Measurements from ENCODE around the gene RBM14.

RBM14 gene

DNA sequence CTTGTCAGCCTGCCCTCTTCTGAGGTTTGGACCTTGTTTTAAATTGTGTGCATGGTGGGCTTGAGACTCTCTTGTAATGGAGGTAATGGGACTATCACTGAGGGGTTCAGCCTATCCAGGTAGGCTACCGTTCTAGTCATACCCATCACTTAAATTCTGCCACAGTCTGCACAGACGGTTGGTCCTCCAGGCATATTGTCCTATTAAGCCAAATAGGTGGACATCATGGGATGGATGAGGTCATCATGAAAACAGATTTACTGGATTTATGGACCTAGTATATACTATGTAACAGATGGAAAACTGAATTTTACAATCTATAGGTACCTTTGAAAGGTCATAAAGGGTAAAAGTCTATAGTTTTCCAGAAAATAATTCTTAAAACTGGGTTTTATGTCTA lies 12.9 kb downstream of the RBM14 start:
- in situ Hi-C loops (cut with HindIII; ENCODE audit: low sequenced_read_pairs): no loop called here
- H3K4me3 ChIP-seq (ENCODE audit: low read depth, low read length): no peak overlapping the region
- TF ChIP-seq, protein P1, sequence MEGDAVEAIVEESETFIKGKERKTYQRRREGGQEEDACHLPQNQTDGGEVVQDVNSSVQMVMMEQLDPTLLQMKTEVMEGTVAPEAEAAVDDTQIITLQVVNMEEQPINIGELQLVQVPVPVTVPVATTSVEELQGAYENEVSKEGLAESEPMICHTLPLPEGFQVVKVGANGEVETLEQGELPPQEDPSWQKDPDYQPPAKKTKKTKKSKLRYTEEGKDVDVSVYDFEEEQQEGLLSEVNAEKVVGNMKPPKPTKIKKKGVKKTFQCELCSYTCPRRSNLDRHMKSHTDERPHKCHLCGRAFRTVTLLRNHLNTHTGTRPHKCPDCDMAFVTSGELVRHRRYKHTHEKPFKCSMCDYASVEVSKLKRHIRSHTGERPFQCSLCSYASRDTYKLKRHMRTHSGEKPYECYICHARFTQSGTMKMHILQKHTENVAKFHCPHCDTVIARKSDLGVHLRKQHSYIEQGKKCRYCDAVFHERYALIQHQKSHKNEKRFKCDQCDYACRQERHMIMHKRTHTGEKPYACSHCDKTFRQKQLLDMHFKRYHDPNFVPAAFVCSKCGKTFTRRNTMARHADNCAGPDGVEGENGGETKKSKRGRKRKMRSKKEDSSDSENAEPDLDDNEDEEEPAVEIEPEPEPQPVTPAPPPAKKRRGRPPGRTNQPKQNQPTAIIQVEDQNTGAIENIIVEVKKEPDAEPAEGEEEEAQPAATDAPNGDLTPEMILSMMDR (IDR thresholded peaks at IDR 0.05; ENCODE audit: low read depth, low read length, missing control alignments): no peak
- no peak for DNase-seq (ENCODE audit: low read depth)

DNA sequence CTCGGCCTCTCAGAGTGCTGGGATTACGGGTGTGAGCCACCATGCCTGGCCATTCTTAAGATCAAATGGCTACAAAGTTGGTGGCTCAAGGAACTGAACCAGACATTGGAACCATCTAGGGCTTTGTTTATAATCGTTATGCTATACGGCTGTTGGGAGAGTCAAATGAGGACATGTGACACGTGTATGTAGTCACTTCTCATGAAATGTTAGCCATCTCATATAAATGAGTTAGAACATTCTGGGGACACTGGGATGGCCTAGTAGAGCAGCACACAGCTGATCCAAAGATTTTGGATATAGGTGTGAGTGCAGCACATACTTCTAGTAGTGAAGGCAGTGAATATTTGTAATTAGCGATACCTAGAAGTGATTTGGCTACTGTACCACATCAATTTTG lies 15.5 kb downstream of the RBM14 start:
- in situ Hi-C loops (cut with HindIII; ENCODE audit: low sequenced_read_pairs): no loop called here
- TF ChIP-seq, protein P1 (IDR thresholded peaks at IDR 0.05; ENCODE audit: low read depth, low read length, missing control alignments): no peak
- no peak overlapping the region for H3K4me3 ChIP-seq (ENCODE audit: low read depth, low read length)
- no peak for DNase-seq (ENCODE audit: low read depth)

DNA sequence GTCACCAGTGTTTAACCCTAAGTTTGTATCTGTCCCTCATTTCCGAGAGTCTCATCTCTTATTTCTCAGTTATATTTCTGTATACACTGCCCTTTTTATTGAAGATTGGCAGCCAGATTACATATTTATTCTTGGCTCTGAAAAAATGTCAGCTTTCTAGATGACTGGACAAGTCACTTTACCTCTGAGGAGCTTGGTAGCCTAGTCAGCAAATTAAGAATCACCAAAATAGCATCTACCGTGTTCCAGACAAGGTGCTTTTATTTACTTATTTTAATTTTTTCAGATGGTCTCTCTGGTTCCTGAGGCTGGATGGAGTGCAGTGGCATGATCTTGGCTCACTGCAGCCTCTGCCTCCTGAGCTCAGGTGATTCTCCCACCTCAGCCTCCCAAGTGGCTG lies 16.5 kb downstream of the RBM14 start:
- H3K4me3 ChIP-seq (ENCODE audit: low read depth, low read length): no peak overlapping the region
- in situ Hi-C loops (cut with HindIII; ENCODE audit: low sequenced_read_pairs): no loop called here
- TF ChIP-seq, protein P1 (IDR thresholded peaks at IDR 0.05; ENCODE audit: low read depth, low read length, missing control alignments): no peak
- no peak for DNase-seq (ENCODE audit: low read depth)

DNA sequence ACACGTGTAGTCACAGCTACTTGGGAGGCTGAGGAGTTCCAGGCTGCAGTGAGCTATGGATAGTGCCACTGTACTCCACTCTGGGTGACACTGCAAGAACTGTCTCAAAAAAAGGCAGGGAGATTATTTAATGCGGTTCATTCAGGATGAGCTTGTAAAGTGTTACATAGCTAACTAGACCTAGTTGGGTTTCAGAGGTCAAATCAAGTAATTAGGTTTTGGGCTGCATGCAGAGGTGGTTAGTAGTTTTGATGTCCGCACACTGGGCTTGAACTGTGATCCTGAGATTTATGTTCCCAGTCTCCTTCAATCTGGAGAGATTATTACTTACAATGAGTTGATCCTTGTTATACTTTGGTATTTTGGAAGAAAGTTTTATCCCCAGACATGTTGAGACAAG lies 20.0 kb downstream of the RBM14 start:
- no peak for DNase-seq (ENCODE audit: low read depth)
- TF ChIP-seq, protein P1 (IDR thresholded peaks at IDR 0.05; ENCODE audit: low read depth, low read length, missing control alignments): no peak
- no peak overlapping the region for H3K4me3 ChIP-seq (ENCODE audit: low read depth, low read length)
- in situ Hi-C loops (cut with HindIII; ENCODE audit: low sequenced_read_pairs): no loop called here

DNA sequence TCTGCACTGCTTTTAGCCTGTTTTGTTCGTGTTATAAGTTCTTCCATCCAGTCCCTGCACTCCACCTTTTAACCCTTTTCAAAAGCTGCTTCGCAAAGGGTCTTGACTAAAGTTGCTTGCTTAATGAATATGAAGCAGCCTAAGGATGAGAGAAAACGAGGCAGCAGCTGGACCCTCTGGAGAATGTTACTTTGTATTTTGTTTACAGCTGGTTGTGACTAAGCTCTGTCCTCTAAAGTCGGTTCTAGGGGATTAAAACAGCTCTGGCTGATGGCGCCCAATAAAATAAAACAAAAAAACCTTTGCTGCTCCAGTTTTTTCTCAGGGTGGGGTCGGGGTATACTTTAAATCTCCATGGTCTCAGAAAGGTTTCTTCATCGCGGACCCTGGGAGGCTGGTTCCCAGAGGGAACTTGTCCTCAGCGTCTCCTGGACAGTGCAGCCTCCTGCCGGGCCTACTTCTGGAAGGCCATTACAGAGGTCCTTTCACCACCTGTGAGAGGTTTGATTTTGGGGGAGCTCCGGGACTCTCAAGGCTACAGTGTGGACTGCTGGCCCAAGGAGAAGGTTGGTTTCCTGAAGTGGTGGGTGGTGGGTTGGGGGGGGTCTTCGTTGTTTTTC lies 21.2 kb downstream of the RBM14 start:
- peak overlapping the region; percentile 68 for H3K4me3 ChIP-seq (ENCODE audit: low read depth, low read length)
- DNase-seq (ENCODE audit: low read depth): no peak
- in situ Hi-C loops (cut with HindIII; ENCODE audit: low sequenced_read_pairs): no loop called here
- TF ChIP-seq, protein P1 (IDR thresholded peaks at IDR 0.05; ENCODE audit: low read depth, low read length, missing control alignments): no peak

DNA sequence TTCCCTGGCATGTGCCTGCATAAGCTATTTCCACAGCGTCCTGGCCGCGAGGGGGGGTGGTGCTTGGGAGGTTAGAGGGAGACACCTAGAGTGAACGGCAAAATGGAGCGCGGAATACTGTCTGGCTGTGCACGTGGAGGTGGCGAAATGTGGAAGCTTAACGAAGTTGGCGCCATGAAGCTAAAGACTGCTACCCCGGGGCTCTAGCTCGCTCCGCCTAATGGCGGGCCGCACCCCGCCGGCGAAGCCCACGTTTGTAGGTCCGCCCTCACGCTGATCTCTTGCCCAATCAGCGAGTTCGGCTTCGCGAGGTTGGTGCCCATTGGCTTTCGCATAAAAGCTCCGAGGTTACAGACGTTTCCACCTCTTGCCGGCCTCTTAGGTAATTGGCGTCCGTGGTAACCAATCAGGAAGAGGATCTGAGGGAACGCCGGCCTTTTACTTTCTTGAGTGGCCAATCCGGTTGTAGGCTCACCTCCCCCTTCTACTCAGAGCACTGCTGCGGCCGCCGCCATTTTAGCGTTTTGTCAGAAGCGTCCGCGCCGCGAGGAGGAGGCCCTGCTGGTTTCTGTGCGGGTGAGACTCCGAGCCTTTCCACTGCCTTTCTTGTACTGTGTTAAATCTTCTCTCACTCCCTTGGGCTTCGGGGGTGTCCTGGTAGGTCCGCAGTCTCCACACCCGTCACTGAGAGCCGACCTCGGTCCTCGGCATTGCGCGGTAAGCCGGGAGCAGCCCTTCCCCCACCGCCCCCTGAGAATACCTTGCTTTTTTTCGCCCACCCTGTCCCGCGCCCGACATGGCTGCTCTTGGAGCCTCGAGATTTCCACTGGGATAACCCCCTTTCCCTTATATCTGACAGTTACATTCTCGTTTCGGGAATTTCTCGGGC lies 22.0 kb downstream of the RBM14 start, which contains the start of gene RBM4:
Gene RBM4, plus strand, starts transcription at position 527 of the 889 bp plus-strand sequence. CDS start 1,009 bp downstream, outside the sequence.
- DNase-seq (ENCODE audit: low read depth): peak; percentile 100
- in situ Hi-C loops (cut with HindIII; ENCODE audit: low sequenced_read_pairs): no loop called here
- TF ChIP-seq, protein P1 (IDR thresholded peaks at IDR 0.05; ENCODE audit: low read depth, low read length, missing control alignments): peak; percentile 11
- H3K4me3 ChIP-seq (ENCODE audit: low read depth, low read length): peak within 1 kb of the TSS; percentile 68
